EL (cell line): Measurements from ENCODE around the gene KAT8.
"Not testable (repeated sequence)": the region's sequence is repeated elsewhere in the genome, so short reads cannot be mapped to it uniquely, and the experiment has no call there.

ENCODE experiments used
- DNase-seq: peaks from one replicate; pipeline ENCODE4 v3.0.0-alpha.2; 2016

KAT8 gene

DNA sequence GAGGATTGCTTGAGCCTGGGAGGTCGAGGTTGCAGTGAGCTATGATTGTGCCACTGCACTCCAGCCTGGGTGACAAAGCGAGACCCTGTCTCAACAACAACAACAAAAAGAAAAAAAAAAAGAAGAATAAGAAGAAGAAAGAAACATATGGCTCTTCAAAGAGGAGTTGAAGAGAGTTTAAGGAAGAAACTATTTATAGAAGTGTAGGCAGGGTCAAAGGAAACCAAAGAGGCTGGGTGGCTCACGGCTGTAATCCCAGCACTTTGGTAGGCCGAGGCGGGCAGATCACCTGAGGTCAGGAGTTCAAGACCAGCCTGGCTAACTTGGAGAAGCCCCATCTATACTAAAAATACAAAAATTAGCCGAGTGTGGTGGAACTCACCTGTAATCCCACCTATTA is 33.5 kb downstream of the KAT8 start:
- not testable (repeated sequence) for DNase-seq

DNA sequence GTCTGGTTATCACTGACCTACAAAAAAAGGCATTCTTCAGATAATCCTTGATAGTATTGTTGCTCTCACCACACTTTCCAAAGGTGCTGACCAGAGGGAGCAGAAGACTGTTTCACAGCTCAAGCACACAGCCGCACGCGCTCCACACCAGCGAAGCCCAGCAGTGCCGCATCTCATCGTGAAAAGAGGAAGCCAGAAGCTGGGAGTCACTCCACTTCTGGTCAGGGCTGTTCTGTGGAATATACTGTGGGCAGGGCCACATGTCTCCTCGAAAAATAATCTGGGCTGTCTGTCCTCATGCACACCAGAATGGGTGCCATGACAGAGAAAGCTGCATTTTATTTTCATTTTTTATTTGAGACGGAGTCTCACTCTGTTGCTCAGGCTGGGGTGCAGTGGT is 39.7 kb downstream of the KAT8 start:
- DNase-seq: no peak

DNA sequence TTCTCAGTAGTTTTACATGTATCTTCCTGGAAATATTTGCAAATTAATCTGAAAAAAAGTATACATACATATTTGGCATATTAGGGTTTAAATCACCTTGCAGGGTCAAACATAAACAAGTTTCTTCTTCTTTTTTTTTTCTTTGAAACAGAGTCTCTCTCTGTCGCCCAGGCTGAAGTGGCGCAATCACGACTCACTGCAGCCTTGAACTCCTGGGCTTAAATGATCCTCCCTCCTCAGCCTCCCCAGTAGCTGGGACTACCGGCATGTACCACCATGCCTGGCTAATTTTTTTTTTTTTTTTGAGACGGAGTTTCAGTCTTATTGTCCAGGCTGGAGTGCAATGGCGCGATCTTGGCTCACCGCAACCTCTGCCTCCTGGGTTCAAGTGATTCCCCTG is 49.9 kb downstream of the KAT8 start:
- no peak for DNase-seq

- no peak for DNase-seq
Measured at GRCh38 chr16:31168848-31169247, 51.4 kb downstream of the KAT8 start.

DNA sequence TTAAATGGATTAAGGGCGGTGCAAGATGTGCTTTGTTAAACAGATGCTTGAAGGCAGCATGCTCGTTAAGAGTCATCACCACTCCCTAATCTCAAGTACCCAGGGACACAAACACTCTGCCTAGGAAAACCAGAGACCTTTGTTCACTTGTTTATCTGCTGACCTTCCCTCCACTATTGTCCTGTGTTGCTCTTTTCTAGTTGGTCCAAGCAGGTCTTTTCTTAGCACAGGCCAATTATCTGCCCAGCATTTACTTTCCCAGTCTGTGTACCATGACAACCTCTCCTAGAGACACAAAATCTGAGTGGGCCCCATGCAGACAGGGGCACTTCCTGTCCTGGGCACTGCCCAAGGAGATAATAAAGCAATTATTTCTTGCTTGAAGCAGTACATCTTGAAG is 52.6 kb downstream of the KAT8 start:
- DNase-seq: not testable (repeated sequence)

- peak; percentile 53 for DNase-seq
Measured at GRCh38 chr16:31177136-31177535, 59.7 kb downstream of the KAT8 start.

DNA sequence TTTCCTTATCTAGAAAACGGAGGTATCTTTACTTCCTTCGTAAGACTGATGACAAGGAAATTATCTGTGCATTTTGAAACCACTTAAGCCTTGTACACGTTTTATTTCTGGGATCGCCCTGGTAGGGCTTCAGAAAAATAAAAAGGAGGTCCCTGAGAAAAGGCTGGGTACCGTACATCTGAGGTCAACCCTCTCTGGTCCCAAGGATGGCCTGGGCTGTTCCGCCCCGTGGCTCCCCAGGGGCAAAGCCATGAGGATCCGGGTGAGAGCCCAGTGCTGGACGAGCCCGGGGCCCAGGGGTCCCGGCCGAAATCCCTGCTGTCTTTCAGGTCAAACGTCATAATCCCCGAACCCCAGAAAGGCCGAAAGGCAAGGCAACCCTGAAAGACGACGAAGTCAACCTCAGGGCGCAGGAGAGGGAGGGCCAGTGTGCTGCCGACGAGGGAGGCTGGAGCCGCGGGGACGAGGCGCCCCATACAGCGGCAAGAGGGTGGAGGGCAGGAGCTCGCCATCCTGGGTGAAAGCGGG is 61.8 kb downstream of the KAT8 start:
- no peak for DNase-seq

DNA sequence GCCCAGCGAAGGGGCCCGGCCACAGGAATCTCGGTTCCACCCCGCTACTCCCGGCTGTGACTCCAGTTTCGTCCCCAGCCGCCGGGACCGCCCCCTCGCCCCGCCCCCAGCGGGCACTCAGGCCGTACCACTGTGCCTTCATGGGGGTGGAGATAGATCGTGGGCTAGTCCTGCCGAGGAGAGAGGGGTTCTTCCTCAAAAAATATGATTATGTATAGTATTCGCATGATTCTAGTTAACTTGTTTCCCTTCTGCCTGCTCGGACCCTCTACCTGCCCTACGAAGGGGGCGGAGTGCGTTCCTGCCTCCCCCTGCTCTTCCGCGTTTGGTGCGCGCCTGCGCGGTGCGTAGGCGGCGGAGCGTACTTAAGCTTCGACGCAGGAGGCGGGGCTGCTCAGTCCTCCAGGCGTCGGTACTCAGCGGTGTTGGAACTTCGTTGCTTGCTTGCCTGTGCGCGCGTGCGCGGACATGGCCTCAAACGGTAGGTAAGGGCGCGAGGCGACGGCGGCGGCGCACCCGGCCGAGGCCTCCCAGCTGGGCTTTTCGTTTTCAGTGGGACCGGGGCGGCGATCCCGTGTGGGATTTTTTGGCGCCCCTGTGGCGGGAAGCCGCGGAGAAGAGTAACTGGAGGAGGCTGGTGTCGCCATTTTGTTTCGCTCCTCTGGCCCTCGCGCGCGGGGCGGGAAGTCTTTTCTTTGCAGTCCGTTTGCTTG is 62.4 kb downstream of the KAT8 start, which contains the start of gene FUS:
TSS of gene FUS (plus strand) at position 393 of the 713 bp plus-strand sequence. CDS start at position 469, 76 bp downstream.
- peak; percentile 84 for DNase-seq
